ENCODE data around the gene PHAX.
"Not testable (repeated sequence)": the region's sequence is repeated elsewhere in the genome, so short reads cannot be mapped to it uniquely, and the experiment has no call there.

Gene PHAX

DNA sequence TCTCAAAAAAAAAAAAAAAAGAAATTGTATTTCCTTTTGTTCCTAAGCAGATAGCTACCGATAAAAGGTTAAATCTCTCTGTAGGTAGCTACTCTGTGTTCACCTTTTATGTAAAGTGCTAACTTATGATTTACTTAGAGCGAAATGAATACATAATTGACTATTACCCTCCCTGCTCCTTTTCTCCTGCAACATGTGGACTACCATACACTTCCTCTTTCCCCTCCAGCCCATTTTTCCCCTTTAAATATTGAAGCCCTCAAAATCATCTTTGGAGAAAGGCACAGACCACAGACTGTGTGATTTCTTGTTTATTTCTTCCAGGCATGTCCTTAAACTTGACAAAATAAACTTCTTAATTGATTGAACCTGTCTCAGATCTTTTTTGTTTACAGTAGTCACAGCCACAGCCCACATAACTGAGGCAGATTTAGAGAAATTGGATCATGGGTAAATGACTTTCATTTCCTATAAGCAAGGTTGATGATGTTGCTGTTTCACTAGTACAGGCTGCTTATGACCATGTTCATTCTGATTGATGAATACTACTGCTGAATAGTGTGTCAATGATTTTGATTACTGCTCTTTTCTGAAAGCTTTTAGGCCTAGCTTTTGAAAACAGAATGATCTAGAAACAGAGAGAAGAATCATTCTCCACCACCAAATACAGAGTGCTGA, 59.2 kb downstream of the PHAX start:
- DNase-seq (ENCODE audit: low read depth) = no peak

DNA sequence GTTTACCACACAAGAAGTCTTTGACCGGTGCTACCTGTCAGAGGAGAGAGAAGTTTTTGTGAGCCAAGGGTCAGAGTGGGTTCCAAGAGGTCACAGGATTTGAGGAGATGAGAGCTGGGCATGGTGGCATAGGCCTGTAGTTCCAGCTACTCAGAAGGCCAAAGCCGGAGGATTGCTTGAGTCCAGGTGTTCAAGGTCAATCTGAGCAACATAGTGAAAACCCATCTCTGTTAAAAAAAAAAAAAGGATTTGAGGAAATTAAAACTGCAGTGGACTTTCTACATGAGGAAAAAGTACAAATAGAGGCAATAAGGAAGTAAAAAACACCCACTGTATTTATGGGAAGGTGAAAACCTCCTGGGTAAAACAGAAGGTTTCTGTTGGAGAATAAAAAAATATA, 63.8 kb downstream of the PHAX start:
- DNase-seq (ENCODE audit: low read depth) = no peak

DNA sequence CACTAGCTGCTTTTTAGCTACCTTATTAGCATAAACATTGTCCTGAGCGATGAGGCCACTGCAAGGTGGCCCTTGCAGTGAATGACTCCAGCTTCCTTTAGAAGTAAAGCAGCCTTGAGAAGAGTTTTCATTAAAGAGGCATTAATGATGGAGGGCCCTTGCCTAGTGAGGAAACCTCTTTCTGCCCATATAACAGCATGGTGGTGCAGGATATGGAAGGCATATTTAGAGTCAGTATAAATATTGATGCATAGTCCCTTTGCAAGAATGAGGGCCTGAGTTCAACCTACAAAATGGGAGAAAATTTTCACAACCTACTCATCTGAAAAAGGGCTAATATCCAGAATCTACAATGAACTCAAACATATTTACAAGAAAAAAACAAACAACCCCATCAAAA, 69.4 kb downstream of the PHAX start:
- not testable (repeated sequence) for DNase-seq (ENCODE audit: low read depth)

DNA sequence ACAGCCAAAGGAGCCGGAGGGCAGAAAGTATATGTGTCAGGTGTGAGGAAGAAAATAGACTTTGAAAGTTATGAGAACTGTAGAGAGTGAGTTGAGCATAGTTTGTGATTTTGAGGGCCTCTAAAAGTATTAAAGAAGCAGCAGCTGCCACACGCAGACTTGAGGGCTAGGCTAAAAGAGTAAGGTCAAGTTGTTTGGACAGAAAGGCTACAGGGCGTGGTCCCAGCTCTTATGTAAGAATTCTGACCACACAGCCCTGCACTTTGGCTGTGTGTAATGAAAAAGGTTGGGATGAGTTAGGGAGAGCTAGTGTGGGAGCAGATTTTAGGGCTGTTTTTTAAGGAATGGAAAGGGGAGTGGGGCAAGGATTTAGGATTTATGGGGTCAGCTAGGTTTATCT, 70.9 kb downstream of the PHAX start:
- not testable (repeated sequence) for DNase-seq (ENCODE audit: low read depth)

DNA sequence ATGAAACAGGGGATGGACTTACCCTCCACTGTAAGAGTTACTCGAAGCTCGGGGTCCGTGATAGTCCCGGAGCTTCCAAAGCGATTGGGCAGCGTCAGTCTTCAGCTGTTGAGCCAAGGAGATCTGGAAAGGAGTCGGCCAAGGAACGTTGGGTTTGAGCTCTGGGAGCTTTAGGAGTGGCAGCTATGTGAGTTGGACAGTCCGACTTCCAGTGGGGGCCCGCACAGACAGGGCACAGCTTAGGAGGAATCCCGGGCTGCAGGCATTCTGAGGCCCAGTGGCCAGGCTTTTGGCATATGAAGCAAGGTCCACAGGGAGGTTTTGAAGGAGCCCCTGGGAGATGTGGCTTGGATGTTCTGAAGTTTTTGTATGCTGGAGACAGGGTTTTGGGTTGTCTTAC, 72.7 kb downstream of the PHAX start:
- no peak for DNase-seq (ENCODE audit: low read depth)

DNA sequence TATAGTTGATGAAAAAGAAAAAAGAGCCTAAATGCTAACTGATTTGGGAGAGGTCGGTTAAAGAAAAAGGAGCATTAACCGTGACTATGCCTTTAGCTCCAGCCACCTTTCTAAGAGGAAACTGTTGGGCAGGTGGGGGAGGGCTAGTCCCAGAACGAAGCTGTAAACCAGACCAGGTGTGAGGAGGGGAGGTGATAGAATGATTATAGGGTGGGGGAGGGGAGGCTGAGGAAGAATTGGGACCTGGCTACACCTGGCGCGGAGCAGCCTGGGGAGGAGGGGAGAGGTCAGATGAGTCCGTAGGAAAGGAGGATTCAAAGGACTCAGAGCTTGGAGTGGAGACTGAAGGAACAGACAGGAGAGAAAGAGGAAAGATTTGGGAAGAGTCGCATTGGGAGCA, 73.4 kb downstream of the PHAX start:
- DNase-seq (ENCODE audit: low read depth) = no peak

DNA sequence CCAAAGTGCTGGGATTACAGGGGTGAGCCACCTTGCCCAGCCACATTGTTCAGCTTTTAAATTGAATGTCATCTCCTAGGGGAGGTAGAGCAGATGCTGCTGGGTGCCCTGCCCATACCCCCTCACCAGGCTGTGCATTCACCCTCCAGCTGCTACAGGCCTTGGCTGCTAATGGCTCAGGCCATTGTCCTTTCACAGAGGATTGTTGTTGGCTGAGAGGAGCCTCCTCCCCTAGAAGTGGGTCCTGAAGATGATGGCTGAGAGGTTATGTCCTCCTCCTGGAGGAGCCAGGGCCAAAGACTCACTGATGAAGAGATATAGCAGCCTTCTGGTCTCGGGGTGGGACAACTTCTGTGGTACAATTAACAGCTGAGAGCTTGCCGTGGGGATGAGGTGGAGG, 74.6 kb downstream of the PHAX start:
- DNase-seq (ENCODE audit: low read depth) = no peak

DNA sequence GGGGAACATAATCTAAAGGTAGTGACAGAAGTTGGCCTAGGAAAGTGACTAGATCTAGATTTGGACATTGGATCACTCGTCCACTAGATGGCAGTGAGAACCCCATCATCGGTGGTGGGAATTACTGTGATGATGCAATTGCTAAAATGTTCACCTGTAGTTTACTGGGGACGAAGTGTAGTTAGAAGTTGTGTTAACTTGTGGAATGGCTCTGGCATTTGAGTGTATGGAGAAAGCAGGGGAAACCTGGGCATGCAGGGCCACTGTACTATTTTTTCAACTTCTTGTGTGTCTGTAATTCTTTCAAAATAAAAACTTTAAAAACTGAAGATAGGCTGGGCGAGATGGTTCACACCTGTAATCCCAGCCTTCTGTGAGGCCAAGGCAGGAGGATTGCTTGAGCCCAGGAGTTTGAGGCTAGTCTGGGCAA, 75.5 kb downstream of the PHAX start:
- DNase-seq (ENCODE audit: low read depth) = no peak
